ENCODE data around the gene OTOA. TPM values are rescaled to one million over a fixed set of nuclear protein-coding genes. Genes with fewer than 3 reads are reported as not detected.

The OTOA gene
- polyA plus RNA-seq, 2 donors = not detected

DNA sequence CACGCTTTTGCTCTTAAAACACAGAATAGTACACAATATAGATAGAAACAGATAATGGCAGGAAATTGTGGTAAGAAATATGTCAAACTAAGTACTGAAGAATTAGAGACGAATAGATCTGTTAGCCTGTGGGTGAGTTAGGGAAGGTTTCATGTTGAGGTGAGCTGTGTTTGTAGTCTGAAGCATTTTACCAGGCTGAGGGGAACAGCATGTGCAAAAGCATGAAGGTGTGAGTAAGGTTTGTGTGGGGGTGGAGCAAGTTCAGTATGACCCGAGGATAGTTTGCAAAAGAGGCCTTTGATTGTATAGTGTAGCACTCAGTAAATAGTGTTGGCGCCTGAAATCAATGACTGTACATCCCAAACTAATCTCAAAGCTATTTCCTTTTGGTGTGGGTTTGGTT is 25.2 kb upstream of the OTOA start:
- 44 to 46% methylated on average over 4 of the region's 4 CpGs for WGBS, 2 donors
- no peak overlapping the region for H3K4me3 ChIP-seq (ENCODE audit: low read depth in 1 of 2, low read length in 2 of 2)
- H3K27me3 ChIP-seq (ENCODE audit: control insufficient read depth in 1 of 2, insufficient read depth in 2 of 2, low read length in 2 of 2) = no peaks in the 10 kb centered on the region
- H3K27ac ChIP-seq (ENCODE audit: low read depth in 2 of 2, low read length in 1 of 2) = peak overlapping the region; percentile 10 to 49
- peaks cover 0 to 3% of the 10 kb centered on the region in 2 donors for H3K36me3 ChIP-seq (ENCODE audit: control insufficient read depth in 2 of 2, insufficient read depth in 2 of 2, low read length in 1 of 2)
- peaks cover 0 to 4% of the 10 kb centered on the region in 2 donors for H3K4me1 ChIP-seq (ENCODE audit: control insufficient read depth in 2 of 2, insufficient read depth in 2 of 2, low read length in 1 of 2)
- H3K9me3 ChIP-seq (ENCODE audit: control insufficient read depth in 2 of 2, insufficient read depth in 1 of 2, low read depth in 1 of 2, low read length in 1 of 2) = no peaks in the 10 kb centered on the region

DNA sequence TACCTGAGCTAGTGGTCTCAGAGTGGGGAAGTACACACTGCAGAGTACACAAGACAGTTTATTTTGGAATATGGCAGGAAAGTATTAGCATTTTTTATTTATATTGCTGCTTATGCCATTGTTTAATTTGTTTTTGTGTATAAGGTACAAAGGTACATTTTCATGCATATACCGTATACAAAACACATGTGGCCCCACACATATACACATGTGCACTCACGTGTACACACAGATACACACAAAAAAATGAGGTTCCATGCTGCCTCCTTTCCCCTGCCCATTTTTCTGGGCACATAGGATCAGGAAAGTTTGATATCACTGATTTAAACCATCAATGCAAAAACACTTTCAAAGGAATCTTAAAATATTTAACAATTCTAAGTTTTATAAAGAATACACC is 24.3 kb upstream of the OTOA start:
- no peak overlapping the region for H3K4me3 ChIP-seq (ENCODE audit: low read depth in 1 of 2, low read length in 2 of 2)
- WGBS, 2 donors = 88 to 92% methylated on average over 2 of the region's 2 CpGs
- H3K9me3 ChIP-seq (ENCODE audit: control insufficient read depth in 2 of 2, insufficient read depth in 1 of 2, low read depth in 1 of 2, low read length in 1 of 2) = no peaks in the 10 kb centered on the region
- peaks cover 0 to 4% of the 10 kb centered on the region in 2 donors for H3K4me1 ChIP-seq (ENCODE audit: control insufficient read depth in 2 of 2, insufficient read depth in 2 of 2, low read length in 1 of 2)
- H3K36me3 ChIP-seq (ENCODE audit: control insufficient read depth in 2 of 2, insufficient read depth in 2 of 2, low read length in 1 of 2) = peaks cover 0 to 3% of the 10 kb centered on the region in 2 donors
- H3K27me3 ChIP-seq (ENCODE audit: control insufficient read depth in 1 of 2, insufficient read depth in 2 of 2, low read length in 2 of 2) = no peaks in the 10 kb centered on the region
- H3K27ac ChIP-seq (ENCODE audit: low read depth in 2 of 2, low read length in 1 of 2) = no peak overlapping the region

DNA sequence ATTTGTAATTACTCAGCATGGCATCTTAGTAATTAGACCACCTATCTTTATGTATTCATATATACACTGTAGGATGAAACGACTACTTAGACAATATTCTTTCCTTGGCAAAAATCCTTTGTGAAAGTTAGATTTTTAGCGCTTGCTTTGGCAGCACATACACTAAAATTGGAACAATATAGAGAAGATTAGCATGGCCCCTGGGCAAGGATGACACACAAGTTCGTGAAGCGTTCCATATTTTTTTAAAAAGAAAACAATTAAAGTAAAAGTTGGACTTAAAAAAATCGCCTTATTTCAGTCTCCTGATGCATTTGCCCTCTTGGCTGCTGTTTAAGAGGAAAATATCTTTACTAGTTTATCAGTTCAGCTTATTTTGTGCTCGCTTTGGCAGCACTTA is 21.9 kb upstream of the OTOA start:
- Histone ChIP-seq H3K9me3 (ENCODE audit: control insufficient read depth in 2 of 2, insufficient read depth in 1 of 2, low read depth in 1 of 2, low read length in 1 of 2) (no peaks in the 10 kb centered on the region), H3K4me1 (ENCODE audit: control insufficient read depth in 2 of 2, insufficient read depth in 2 of 2, low read length in 1 of 2) (peaks cover 2 to 7% of the 10 kb centered on the region in 2 donors), H3K27me3 (ENCODE audit: control insufficient read depth in 1 of 2, insufficient read depth in 2 of 2, low read length in 2 of 2) (no peaks in the 10 kb centered on the region), H3K36me3 (ENCODE audit: control insufficient read depth in 2 of 2, insufficient read depth in 2 of 2, low read length in 1 of 2) (peaks cover 0 to 3% of the 10 kb centered on the region in 2 donors), H3K4me3 (ENCODE audit: low read depth in 1 of 2, low read length in 2 of 2) (no peak overlapping the region), H3K27ac (ENCODE audit: low read depth in 2 of 2, low read length in 1 of 2) (no peak overlapping the region)
- WGBS, 2 donors = 44 to 59% methylated on average over 6 of the region's 6 CpGs

DNA sequence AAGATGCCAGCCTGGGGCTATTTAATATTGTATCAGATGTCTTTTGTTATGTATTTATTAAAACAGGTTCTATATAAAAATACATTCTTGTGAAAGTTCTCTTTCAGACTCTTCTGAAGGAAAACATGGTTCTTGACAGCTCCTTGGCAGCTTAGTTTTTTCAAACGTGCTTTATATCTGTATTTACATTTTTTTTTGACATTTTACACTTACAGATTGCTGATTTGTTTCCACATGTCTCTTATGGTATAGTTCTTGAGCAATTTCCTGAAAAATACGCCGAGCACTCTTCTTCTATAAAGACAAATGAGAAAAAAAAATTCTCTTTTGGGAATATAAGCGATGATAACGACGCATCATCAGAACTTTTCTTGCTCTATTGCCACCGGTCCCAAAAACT is 20.9 kb upstream of the OTOA start:
- Histone ChIP-seq H3K36me3 (ENCODE audit: control insufficient read depth in 2 of 2, insufficient read depth in 2 of 2, low read length in 1 of 2) (peaks cover 0 to 3% of the 10 kb centered on the region in 2 donors), H3K4me3 (ENCODE audit: low read depth in 1 of 2, low read length in 2 of 2) (no peak overlapping the region), H3K27ac (ENCODE audit: low read depth in 2 of 2, low read length in 1 of 2) (no peak overlapping the region), H3K27me3 (ENCODE audit: control insufficient read depth in 1 of 2, insufficient read depth in 2 of 2, low read length in 2 of 2) (no peaks in the 10 kb centered on the region), H3K4me1 (ENCODE audit: control insufficient read depth in 2 of 2, insufficient read depth in 2 of 2, low read length in 1 of 2) (peaks cover 2 to 8% of the 10 kb centered on the region in 2 donors), H3K9me3 (ENCODE audit: control insufficient read depth in 2 of 2, insufficient read depth in 1 of 2, low read depth in 1 of 2, low read length in 1 of 2) (no peaks in the 10 kb centered on the region)
- 53 to 64% methylated on average over 7 of the region's 7 CpGs for WGBS, 2 donors

DNA sequence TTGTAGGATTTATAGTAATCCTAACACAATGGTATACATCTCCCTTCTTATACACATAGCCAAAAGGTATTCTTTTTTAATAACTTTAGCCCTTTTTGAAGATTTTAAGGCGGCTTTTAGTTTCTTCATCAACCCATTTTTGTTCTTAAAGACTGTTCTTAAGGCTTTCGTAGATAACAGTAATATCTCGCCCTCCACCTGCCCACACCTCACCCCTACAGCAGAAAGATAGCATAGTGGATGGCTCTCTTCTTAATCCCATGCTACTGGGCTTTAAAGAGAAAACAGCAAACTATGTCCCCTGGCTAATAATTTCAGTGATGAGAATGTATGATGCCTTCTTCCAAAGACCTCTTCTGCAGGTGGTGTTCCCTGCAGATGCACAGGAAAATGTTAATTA is 20.0 kb upstream of the OTOA start:
- Histone ChIP-seq H3K36me3 (ENCODE audit: control insufficient read depth in 2 of 2, insufficient read depth in 2 of 2, low read length in 1 of 2) (peaks cover 0 to 8% of the 10 kb centered on the region in 2 donors), H3K9me3 (ENCODE audit: control insufficient read depth in 2 of 2, insufficient read depth in 1 of 2, low read depth in 1 of 2, low read length in 1 of 2) (no peaks in the 10 kb centered on the region), H3K4me1 (ENCODE audit: control insufficient read depth in 2 of 2, insufficient read depth in 2 of 2, low read length in 1 of 2) (peaks cover 2 to 9% of the 10 kb centered on the region in 2 donors), H3K27ac (ENCODE audit: low read depth in 2 of 2, low read length in 1 of 2) (no peak overlapping the region), H3K4me3 (ENCODE audit: low read depth in 1 of 2, low read length in 2 of 2) (no peak overlapping the region), H3K27me3 (ENCODE audit: control insufficient read depth in 1 of 2, insufficient read depth in 2 of 2, low read length in 2 of 2) (no peaks in the 10 kb centered on the region)
- WGBS, 2 donors = 98% methylated on average over 3 of the region's 3 CpGs

DNA sequence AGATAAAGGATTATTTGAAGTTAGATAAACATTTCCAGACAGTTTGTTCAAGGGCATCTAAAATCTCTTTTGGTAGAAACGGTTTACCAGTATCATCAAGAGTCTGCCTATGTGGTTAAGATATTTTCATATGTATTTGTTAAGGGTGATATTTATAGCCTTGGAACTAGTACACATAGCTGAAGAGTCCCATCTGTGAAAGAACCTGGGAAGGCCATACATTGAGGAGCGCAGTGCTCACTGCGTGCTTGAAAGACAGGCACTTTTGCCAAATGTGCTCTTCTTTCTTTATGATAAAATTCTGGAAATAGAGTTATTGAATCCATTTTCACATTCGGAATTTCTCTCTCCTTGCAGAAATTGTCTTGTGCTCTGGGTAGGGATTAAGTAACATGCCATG is 19.1 kb upstream of the OTOA start:
- Histone ChIP-seq H3K4me3 (ENCODE audit: low read depth in 1 of 2, low read length in 2 of 2) (no peak overlapping the region), H3K36me3 (ENCODE audit: control insufficient read depth in 2 of 2, insufficient read depth in 2 of 2, low read length in 1 of 2) (peaks cover 0 to 8% of the 10 kb centered on the region in 2 donors), H3K9me3 (ENCODE audit: control insufficient read depth in 2 of 2, insufficient read depth in 1 of 2, low read depth in 1 of 2, low read length in 1 of 2) (no peaks in the 10 kb centered on the region), H3K27ac (ENCODE audit: low read depth in 2 of 2, low read length in 1 of 2) (no peak overlapping the region), H3K27me3 (ENCODE audit: control insufficient read depth in 1 of 2, insufficient read depth in 2 of 2, low read length in 2 of 2) (no peaks in the 10 kb centered on the region), H3K4me1 (ENCODE audit: control insufficient read depth in 2 of 2, insufficient read depth in 2 of 2, low read length in 1 of 2) (peaks cover 2 to 9% of the 10 kb centered on the region in 2 donors)
- 88 to 90% methylated on average over 4 of the region's 4 CpGs for WGBS, 2 donors

DNA sequence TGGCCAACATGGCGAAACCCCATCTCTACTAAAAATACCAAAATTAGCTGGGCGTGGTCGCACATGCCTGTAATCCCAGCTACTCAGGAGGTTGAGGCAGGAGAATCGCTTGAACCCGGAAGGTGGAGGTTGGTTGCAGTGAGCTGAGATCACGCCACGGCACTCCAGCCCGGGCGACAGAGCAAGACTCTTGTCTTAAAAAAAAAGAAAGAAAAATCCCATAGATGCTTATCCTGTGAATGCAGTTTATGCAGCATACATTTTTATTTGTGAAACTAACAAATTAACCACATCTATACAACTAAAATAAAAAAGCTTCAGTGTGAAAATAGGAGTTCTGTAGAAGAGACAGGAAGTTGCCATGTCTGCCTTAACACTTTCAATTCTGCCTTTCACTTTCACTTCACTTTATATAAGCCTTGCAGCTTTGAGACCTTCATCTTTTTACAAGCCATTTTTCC is 18.5 kb upstream of the OTOA start:
- Histone ChIP-seq H3K4me3 (ENCODE audit: low read depth in 1 of 2, low read length in 2 of 2) (no peak overlapping the region), H3K4me1 (ENCODE audit: control insufficient read depth in 2 of 2, insufficient read depth in 2 of 2, low read length in 1 of 2) (peaks cover 2 to 11% of the 10 kb centered on the region in 2 donors)
- WGBS, 2 donors = 62 to 77% methylated on average over 9 of the region's 9 CpGs

DNA sequence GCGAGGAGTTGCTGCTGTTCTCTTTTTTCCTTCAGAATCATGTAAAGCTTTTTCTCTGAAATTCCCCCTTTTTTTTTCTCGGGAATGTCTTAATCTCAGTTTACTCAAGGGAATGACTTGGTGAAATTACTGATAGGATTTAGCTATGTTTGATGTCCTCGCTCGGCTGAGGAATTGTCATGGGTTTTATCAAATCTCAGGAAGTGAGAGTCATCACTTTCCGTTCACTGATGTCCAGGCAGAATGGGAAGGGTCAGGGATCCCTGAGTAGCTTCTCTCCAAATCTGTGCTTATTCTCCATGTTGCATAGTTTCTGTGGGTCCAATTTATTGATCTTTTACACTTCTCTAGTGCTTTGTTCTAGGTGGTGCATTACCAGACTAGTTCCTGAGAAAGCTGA is 17.7 kb upstream of the OTOA start:
- no peak overlapping the region for H3K4me3 ChIP-seq (ENCODE audit: low read depth in 1 of 2, low read length in 2 of 2)
- peaks cover 2 to 11% of the 10 kb centered on the region in 2 donors for H3K4me1 ChIP-seq (ENCODE audit: control insufficient read depth in 2 of 2, insufficient read depth in 2 of 2, low read length in 1 of 2)
- H3K9me3 ChIP-seq (ENCODE audit: control insufficient read depth in 2 of 2, insufficient read depth in 1 of 2, low read depth in 1 of 2, low read length in 1 of 2) = no peaks in the 10 kb centered on the region
- H3K27ac ChIP-seq (ENCODE audit: low read depth in 2 of 2, low read length in 1 of 2) = peak overlapping the region in 1 of 2 donors; percentile 24
- peaks cover 0 to 8% of the 10 kb centered on the region in 2 donors for H3K36me3 ChIP-seq (ENCODE audit: control insufficient read depth in 2 of 2, insufficient read depth in 2 of 2, low read length in 1 of 2)
- 64 to 73% methylated on average over 5 of the region's 5 CpGs for WGBS, 2 donors
- H3K27me3 ChIP-seq (ENCODE audit: control insufficient read depth in 1 of 2, insufficient read depth in 2 of 2, low read length in 2 of 2) = no peaks in the 10 kb centered on the region

More for the DNA sequence above, 18.5 kb upstream of the OTOA start:
- Histone ChIP-seq H3K36me3 (ENCODE audit: control insufficient read depth in 2 of 2, insufficient read depth in 2 of 2, low read length in 1 of 2) (peaks cover 0 to 8% of the 10 kb centered on the region in 2 donors), H3K27ac (ENCODE audit: low read depth in 2 of 2, low read length in 1 of 2) (peak overlapping the region in 1 of 2 donors; percentile 28), H3K27me3 (ENCODE audit: control insufficient read depth in 1 of 2, insufficient read depth in 2 of 2, low read length in 2 of 2) (no peaks in the 10 kb centered on the region), H3K9me3 (ENCODE audit: control insufficient read depth in 2 of 2, insufficient read depth in 1 of 2, low read depth in 1 of 2, low read length in 1 of 2) (no peaks in the 10 kb centered on the region)

DNA sequence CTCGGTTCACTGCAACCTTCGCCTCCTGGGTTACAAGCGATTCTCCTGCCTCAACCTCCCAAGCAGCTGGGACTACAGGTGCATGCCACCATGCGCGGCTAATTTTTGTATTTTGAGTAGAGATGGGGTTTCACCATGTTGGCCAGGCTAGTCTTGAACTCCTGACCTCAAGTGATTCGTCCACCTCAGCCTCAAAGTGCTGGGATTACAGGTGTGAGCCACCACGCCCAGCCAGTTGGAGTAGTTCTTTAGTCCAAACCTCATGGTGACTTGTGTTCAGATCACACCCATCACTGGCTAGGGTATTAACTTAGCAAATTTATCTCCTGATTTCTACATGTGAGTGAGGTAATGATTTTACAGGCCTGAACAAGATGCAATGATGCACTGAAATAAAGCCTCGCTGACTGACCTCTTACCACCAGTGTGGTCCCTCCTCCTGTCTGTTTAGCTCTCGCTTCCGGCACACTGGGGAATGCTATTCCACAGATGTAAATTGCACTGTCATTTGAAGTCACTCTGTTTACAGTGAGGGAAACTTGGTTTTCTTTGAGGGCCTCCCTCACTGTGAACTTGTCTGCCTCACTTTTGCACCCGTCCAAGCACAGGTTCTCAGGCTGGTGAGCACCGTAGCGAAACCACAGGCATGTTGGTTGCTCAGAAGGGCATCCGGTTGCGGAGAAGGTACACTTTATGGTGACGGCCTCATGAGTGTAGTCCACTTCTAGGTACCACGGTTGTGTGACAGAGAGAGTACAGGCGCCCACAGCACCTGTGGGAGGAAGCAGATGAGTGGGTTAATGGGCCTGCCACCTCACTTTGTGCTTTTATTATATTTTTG is 16.8 kb upstream of the OTOA start:
- H3K4me1 ChIP-seq (ENCODE audit: control insufficient read depth in 2 of 2, insufficient read depth in 2 of 2, low read length in 1 of 2) = peaks cover 2 to 11% of the 10 kb centered on the region in 2 donors
- peak overlapping the region; percentile 3 to 13 for H3K27ac ChIP-seq (ENCODE audit: low read depth in 2 of 2, low read length in 1 of 2)
- H3K27me3 ChIP-seq (ENCODE audit: control insufficient read depth in 1 of 2, insufficient read depth in 2 of 2, low read length in 2 of 2) = no peaks in the 10 kb centered on the region

More for the DNA sequence above, 16.8 kb upstream of the OTOA start:
- WGBS, 2 donors = 81 to 82% methylated on average over 18 of the region's 18 CpGs
- peaks cover 0 to 8% of the 10 kb centered on the region in 2 donors for H3K36me3 ChIP-seq (ENCODE audit: control insufficient read depth in 2 of 2, insufficient read depth in 2 of 2, low read length in 1 of 2)
- no peaks in the 10 kb centered on the region for H3K9me3 ChIP-seq (ENCODE audit: control insufficient read depth in 2 of 2, insufficient read depth in 1 of 2, low read depth in 1 of 2, low read length in 1 of 2)
- H3K4me3 ChIP-seq (ENCODE audit: low read depth in 1 of 2, low read length in 2 of 2) = no peak overlapping the region

All from esophagus (tissue), 2 donors.